ENCODE data around the gene H1-8. TPM values are rescaled to one million over a fixed set of nuclear protein-coding genes. Genes with fewer than 3 reads are reported as not detected.

The H1-8 gene
- total RNA-seq, 1 experiment from 2014 or later, result not detected

DNA sequence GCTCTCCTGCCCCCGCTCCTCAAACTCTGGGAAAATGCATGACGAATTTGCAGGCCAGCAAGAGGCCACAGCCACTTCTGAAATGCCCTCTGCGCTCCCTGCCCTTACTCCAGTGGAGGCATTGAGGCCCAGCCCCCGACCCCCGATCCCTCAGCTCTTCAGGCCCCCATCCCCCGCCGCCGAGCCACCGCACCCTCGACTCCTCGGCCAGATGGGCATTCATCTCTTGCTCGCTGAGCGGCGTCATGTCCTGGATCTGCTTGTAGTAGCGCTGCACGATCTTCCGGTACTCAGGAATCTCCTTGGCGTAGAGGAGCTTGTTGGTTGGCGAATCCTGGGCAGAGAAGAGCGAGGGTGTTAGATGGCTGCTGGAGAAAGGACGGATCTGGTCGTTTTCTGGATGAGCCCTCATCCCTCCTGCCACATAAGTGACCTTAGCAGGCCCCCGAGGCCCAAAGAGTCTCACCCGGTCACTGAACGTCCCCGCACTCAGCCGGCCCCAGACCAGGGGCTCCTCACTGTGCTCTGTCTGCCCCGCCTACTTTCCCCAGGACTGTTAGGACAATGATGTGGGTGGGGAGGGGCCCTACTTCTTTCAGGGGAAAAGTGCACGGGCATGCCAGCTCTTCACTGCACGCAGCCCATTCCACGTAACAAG is 14.0 kb downstream of the H1-8 start (continued):
- TF ChIP-seq, protein P1, sequence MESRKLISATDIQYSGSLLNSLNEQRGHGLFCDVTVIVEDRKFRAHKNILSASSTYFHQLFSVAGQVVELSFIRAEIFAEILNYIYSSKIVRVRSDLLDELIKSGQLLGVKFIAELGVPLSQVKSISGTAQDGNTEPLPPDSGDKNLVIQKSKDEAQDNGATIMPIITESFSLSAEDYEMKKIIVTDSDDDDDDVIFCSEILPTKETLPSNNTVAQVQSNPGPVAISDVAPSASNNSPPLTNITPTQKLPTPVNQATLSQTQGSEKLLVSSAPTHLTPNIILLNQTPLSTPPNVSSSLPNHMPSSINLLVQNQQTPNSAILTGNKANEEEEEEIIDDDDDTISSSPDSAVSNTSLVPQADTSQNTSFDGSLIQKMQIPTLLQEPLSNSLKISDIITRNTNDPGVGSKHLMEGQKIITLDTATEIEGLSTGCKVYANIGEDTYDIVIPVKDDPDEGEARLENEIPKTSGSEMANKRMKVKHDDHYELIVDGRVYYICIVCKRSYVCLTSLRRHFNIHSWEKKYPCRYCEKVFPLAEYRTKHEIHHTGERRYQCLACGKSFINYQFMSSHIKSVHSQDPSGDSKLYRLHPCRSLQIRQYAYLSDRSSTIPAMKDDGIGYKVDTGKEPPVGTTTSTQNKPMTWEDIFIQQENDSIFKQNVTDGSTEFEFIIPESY (IDR thresholded peaks at IDR 0.05; ENCODE audit: extremely low read depth, insufficient replicate concordance, low read length), result no peak
- no peak for TF ChIP-seq EGR1 (IDR thresholded peaks at IDR 0.05; ENCODE audit: low read depth)

DNA sequence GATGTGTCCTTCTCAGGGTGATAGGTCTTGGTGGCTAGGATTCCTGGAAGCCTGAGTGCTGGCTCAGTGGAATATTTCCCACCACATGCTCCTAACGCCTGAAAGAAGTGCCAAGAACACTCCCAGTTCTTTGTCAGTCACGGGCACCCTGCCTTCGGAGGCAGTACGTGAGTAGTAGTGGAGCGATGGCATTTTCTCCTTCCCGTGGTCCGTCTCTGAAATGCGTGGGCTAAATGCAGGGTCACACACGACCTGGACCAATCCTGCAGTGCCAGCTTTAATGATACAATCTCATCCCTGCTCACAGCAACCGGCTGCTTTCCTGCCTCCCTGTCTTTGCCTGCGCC is 14.5 kb downstream of the H1-8 start:
- no peak overlapping the region for H3K9ac ChIP-seq (ENCODE audit: low read length)
- no peaks in the 10 kb centered on the region for H3K27me3 ChIP-seq (ENCODE audit: insufficient read depth, low read length)
- H3K36me3 ChIP-seq (ENCODE audit: control insufficient read depth in 1 of 2, insufficient read depth in 2 of 2, low read length in 2 of 2), result no peaks in the 10 kb centered on the region; a peak in 1 of 4 replicates
- RAD21 ChIA-PET (ENCODE audit: low non-redundant PET in 1 of 2, low total read pairs in 2 of 2, uncharacterized antibody in 2 of 2, unreplicated experiment in 2 of 2), result no interaction called here
- ATAC-seq (no peak), DNase-seq (ENCODE audit: low read depth, low spot score) (no peak)
- no peaks in the 10 kb centered on the region for H3K79me2 ChIP-seq (ENCODE audit: insufficient read depth, low read length)
- intact Hi-C loops (cut with micrococcal nuclease), result no loop called here
- POLR2A ChIA-PET, result no interaction called here
- no peak overlapping the region for H3K4me2 ChIP-seq (ENCODE audit: low read length)
- no peaks in the 10 kb centered on the region for H4K20me1 ChIP-seq (ENCODE audit: insufficient read depth)
- no TSS peak for BruUV-seq (replicated peaks)
- TF ChIP-seq CBX3 (IDR thresholded peaks at IDR 0.05; ENCODE audit: low read depth), result no peak
- TF ChIP-seq, protein P2, sequence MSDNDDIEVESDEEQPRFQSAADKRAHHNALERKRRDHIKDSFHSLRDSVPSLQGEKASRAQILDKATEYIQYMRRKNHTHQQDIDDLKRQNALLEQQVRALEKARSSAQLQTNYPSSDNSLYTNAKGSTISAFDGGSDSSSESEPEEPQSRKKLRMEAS (IDR thresholded peaks at IDR 0.05), result no peak
- no peak for TF ChIP-seq TCF7L2 (IDR thresholded peaks at IDR 0.05; ENCODE audit: borderline replicate concordance, extremely low read depth, insufficient read depth, insufficient read length)
- TF ChIP-seq JUND (IDR thresholded peaks at IDR 0.05), result no peak
- no peak for TF ChIP-seq POLR2A (IDR thresholded peaks at IDR 0.05; ENCODE audit: borderline replicate concordance, extremely low read depth, insufficient read depth, insufficient read length)
- TF ChIP-seq, protein P3, sequence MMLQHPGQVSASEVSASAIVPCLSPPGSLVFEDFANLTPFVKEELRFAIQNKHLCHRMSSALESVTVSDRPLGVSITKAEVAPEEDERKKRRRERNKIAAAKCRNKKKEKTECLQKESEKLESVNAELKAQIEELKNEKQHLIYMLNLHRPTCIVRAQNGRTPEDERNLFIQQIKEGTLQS (IDR thresholded peaks at IDR 0.05), result no peak
- no peak for TF ChIP-seq YY1 (IDR thresholded peaks at IDR 0.05; ENCODE audit: extremely low read depth, insufficient replicate concordance, low read depth, low read length)
- no peak for TF ChIP-seq EZH2 (IDR thresholded peaks at IDR 0.05)
- TF ChIP-seq, protein P4, sequence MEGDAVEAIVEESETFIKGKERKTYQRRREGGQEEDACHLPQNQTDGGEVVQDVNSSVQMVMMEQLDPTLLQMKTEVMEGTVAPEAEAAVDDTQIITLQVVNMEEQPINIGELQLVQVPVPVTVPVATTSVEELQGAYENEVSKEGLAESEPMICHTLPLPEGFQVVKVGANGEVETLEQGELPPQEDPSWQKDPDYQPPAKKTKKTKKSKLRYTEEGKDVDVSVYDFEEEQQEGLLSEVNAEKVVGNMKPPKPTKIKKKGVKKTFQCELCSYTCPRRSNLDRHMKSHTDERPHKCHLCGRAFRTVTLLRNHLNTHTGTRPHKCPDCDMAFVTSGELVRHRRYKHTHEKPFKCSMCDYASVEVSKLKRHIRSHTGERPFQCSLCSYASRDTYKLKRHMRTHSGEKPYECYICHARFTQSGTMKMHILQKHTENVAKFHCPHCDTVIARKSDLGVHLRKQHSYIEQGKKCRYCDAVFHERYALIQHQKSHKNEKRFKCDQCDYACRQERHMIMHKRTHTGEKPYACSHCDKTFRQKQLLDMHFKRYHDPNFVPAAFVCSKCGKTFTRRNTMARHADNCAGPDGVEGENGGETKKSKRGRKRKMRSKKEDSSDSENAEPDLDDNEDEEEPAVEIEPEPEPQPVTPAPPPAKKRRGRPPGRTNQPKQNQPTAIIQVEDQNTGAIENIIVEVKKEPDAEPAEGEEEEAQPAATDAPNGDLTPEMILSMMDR (IDR thresholded peaks at IDR 0.05 in 2 of 3, conservative IDR thresholded peaks at IDR 0.05 in 1 of 3; ENCODE audit: borderline replicate concordance in 1 of 3, insufficient read depth in 1 of 3, low read depth in 2 of 3, low read length in 2 of 3), result no peak
- no peak for TF ChIP-seq ELF1 (IDR thresholded peaks at IDR 0.05; ENCODE audit: borderline replicate concordance, low read depth)
- TF ChIP-seq, protein P1 (IDR thresholded peaks at IDR 0.05; ENCODE audit: extremely low read depth, insufficient replicate concordance, low read length), result no peak
- TF ChIP-seq POLR2AphosphoS5 (IDR thresholded peaks at IDR 0.05; ENCODE audit: low read depth, low read length), result no peak
- no peak for TF ChIP-seq SRF (IDR thresholded peaks at IDR 0.05; ENCODE audit: low read depth)
- no peak for TF ChIP-seq FOSL1 (IDR thresholded peaks at IDR 0.05; ENCODE audit: low read depth)
- TF ChIP-seq CEBPB (IDR thresholded peaks at IDR 0.05; ENCODE audit: low read depth), result no peak
- no peak for TF ChIP-seq SP1 (IDR thresholded peaks at IDR 0.05; ENCODE audit: low read depth)
- no peak overlapping the region for H3K4me3 ChIP-seq (replicated peaks in 1 of 2; ENCODE audit: low read depth in 1 of 2, low read length in 2 of 2)
- H3K4me1 ChIP-seq (ENCODE audit: control insufficient read depth in 1 of 2, insufficient read depth in 2 of 2, low read length in 2 of 2), result no peaks in the 10 kb centered on the region
- CTCF ChIA-PET, result no interaction called here
- H3K9me3 ChIP-seq (ENCODE audit: control insufficient read depth in 1 of 2, insufficient read depth in 1 of 2, low read depth in 1 of 2, low read length in 2 of 2), result no peaks in the 10 kb centered on the region
- no peaks in the 10 kb centered on the region for H3K9me2 ChIP-seq (ENCODE audit: insufficient read depth)
- H3K27ac ChIP-seq (ENCODE audit: low read depth, low read length), result no peak overlapping the region
- no peak overlapping the region for H2AFZ ChIP-seq (ENCODE audit: low read depth, low read length, poor library complexity, severe bottlenecking)
